HepG2 (cell line): Measurements from ENCODE around the gene ACSL3. TPM values are rescaled to one million over a fixed set of nuclear protein-coding genes. Genes with fewer than 3 reads are reported as not detected.

Source experiments
- ATAC-seq: fragments of 200-7000 bp; cut with Tn5 transposase; 3 replicates; pipeline ENCODE4 v1.9.1; 2020; ENCODE audit warnings: mild to moderate bottlenecking, moderate library complexity
- BruUV-seq: library from RNA; stranded (reverse); fragments of 400-500 nt; replicated peaks from 2 replicates; lab custom pipeline; 2021; lab: Mats Ljungman, UMichigan
- CTCF ChIA-PET: fragments of 300-600 bp; formaldehyde crosslinking; extraction: SDS; loops from one replicate; lab custom pipeline; 2021; ENCODE audit warnings: low total read pairs, inconsistent platforms, low intra/inter-chr PET ratio; lab: Yijun Ruan, JAX
- POLR2A ChIA-PET: fragments of 350-600 bp; sonication (Branson Sonifier 250); formaldehyde crosslinking; loops from one replicate; lab custom pipeline; 2020; ENCODE audit warnings: antibody characterized with exemption, inconsistent platforms; lab: Yijun Ruan, JAX
- DNase-seq: peaks from one replicate; pipeline ENCODE4 v3.0.0-alpha.2; 2015; ENCODE audit warnings: low spot score
- FAIRE-seq: peaks from 3 replicates; lab custom pipeline; 2011; peaks lifted over from hg19 to GRCh38; lab: Jason Lieb, UNC
- H2AFZ ChIP-seq: one replicate; pipeline ENCODE4 v1.6.1; 2011; ENCODE audit warnings: low read length, inconsistent platforms
- H3K27ac ChIP-seq: fragments of 300-600 bp; 3 replicates; pipeline ENCODE4 v1.8.0; 2011; ENCODE audit warnings: mixed run types, mild to moderate bottlenecking, mixed read lengths, low read length, inconsistent platforms; ENCODE audit not compliant: insufficient read depth; ENCODE audit errors: extremely low read length
- H3K27me3 ChIP-seq, 2 experiments: fragments of 200-600 bp in 1 of 2; 2 replicates in 1 of 2; 3 replicates in 1 of 2; pipeline versions ENCODE4 v1.6.0 to v1.8.0; 2011; ENCODE audit warnings: low read length in 2 of 2, mild to moderate bottlenecking in 2 of 2, moderate library complexity in 2 of 2, inconsistent platforms in 1 of 2; ENCODE audit not compliant: insufficient read depth in 2 of 2, control insufficient read depth in 1 of 2
- H3K36me3 ChIP-seq, 2 experiments: fragments of 200-600 bp in 1 of 2; replicated peaks in 1 of 2; 2 replicates in 1 of 2; 3 replicates in 1 of 2; pipeline versions ENCODE4 v1.5.1 to v1.8.0; 2011; ENCODE audit warnings: low read length in 2 of 2, inconsistent platforms in 1 of 2; ENCODE audit not compliant: insufficient read depth in 2 of 2, control insufficient read depth in 1 of 2
- H3K4me1 ChIP-seq: 2 replicates; pipeline ENCODE4 v1.5.1; 2012; ENCODE audit warnings: low read length, inconsistent platforms; ENCODE audit not compliant: insufficient read depth
- H3K4me2 ChIP-seq: 2 replicates; pipeline ENCODE4 v1.6.0; 2011; ENCODE audit warnings: low read depth, low read length, inconsistent platforms
- H3K4me3 ChIP-seq, 3 experiments: fragments of 200-600 bp in 1 of 3; sonication (generic), shearing (Covaris generic) in 1 of 3; replicated peaks in 1 of 3; 2 replicates each; pipeline ENCODE4 v1.5.1; 2011 to 2016; ENCODE audit warnings: low read length in 3 of 3, inconsistent platforms in 2 of 3, low read depth in 2 of 3, mild to moderate bottlenecking in 2 of 3, control low read depth in 1 of 3, mixed read lengths in 1 of 3; ENCODE audit not compliant: insufficient read depth in 1 of 3
- H3K79me2 ChIP-seq: one replicate; pipeline ENCODE4 v1.6.1; 2011; ENCODE audit warnings: low read length, inconsistent platforms; ENCODE audit not compliant: insufficient read depth
- H3K9ac ChIP-seq: 2 replicates; pipeline ENCODE4 v1.6.0; 2011; ENCODE audit warnings: mild to moderate bottlenecking, low read depth, low read length, inconsistent platforms; ENCODE audit not compliant: insufficient read depth
- H3K9me3 ChIP-seq: 2 replicates; pipeline ENCODE4 v1.5.1; 2012; ENCODE audit warnings: mild to moderate bottlenecking, low read length
- H4K20me1 ChIP-seq: 2 replicates; pipeline ENCODE4 v1.6.0; 2011; ENCODE audit warnings: inconsistent platforms, mild to moderate bottlenecking, low read length, moderate library complexity; ENCODE audit not compliant: insufficient read depth
- POLR2G ChIP-seq: fragments of 200-400 bp; formaldehyde crosslinking; IDR thresholded peaks from 2 replicates; pipeline ENCODE4 v1.6.1; 2018; ENCODE audit warnings: mild to moderate bottlenecking, low read depth, low read length, moderate library complexity
- SMAD3 ChIP-seq: sonication (generic); formaldehyde crosslinking; IDR thresholded peaks from 2 replicates; pipeline ENCODE4 v1.4.0; 2020; ENCODE audit warnings: missing genetic modification reagents
- SOX13 ChIP-seq, 3 experiments: fragments of 450-650 bp in 1 of 3; sonication (generic) in 1 of 3; formaldehyde crosslinking in 1 of 3; IDR thresholded peaks in 2 of 3; conservative IDR thresholded peaks in 1 of 3; 2 replicates each; pipeline versions ENCODE4 v1.5.0 to v1.6.1; 2016 to 2020; ENCODE audit warnings: antibody characterized with exemption in 1 of 3, mild to moderate bottlenecking in 1 of 3, missing compliant biosample characterization in 1 of 3, missing genetic modification reagents in 1 of 3, moderate library complexity in 1 of 3
- ZNF446 ChIP-seq: sonication (generic); formaldehyde crosslinking; IDR thresholded peaks from 2 replicates; pipeline ENCODE4 v1.5.0; 2020; ENCODE audit warnings: mild to moderate bottlenecking, missing genetic modification reagents
- ZNF770 ChIP-seq: sonication (generic); formaldehyde crosslinking; IDR thresholded peaks from 2 replicates; pipeline ENCODE4 v1.5.0; 2020; ENCODE audit warnings: mild to moderate bottlenecking, missing genetic modification reagents
- ZNF784 ChIP-seq: sonication (generic); formaldehyde crosslinking; IDR thresholded peaks from 2 replicates; pipeline ENCODE4 v1.5.1; 2020; ENCODE audit warnings: missing genetic modification reagents, mild to moderate bottlenecking, borderline replicate concordance
- WGBS: methylation state at CpG from one replicate; pipeline ENCODE4 v1.1.6; 2017; ENCODE audit warnings: low lambda C conversion rate; 5-methylcytosine and 5-hydroxymethylcytosine counted together
- in situ Hi-C: cut with HindIII; loops from 2 replicates; pipeline ENCODE4 v1.10.0; 2017; ENCODE audit warnings: low pct_unique_long_range_greater_than_20kb; ENCODE audit not compliant: extremely low pct_ligation_motif_present
- intact Hi-C: fragments of 100-400 bp; cut with micrococcal nuclease; formaldehyde crosslinking; loops from one replicate; pipeline ENCODE4 v1.10.0; 2022; ENCODE audit not compliant: unreplicated experiment
- polyA plus RNA-seq, 8 experiments: library from polyadenylated mRNA; depleted of rRNA in 3 of 8; stranded (reverse) in 7 of 8; unstranded in 1 of 8; fragments of >200 nt; fragmentation: Illumina TruSeq in 4 of 8; extraction: Trizol in 4 of 8; gene quantifications; 2 replicates each; pipeline versions ENCODE4 v1.2.1 to v1.2.3, GENCODE V29; 2011 to 2016; ENCODE audit warnings: low read depth in 4 of 8, missing spikeins in 1 of 8, mixed read lengths in 1 of 8; ENCODE audit not compliant: insufficient read depth in 1 of 8
- total RNA-seq, 5 experiments: library from RNA; depleted of rRNA; stranded (reverse); fragments of >200 nt; fragmentation: Illumina TruSeq; extraction: Trizol; gene quantifications; 2 replicates each; pipeline ENCODE4 v1.2.3, GENCODE V29; 2016; ENCODE audit warnings: low read depth in 1 of 5

The ACSL3 gene
- total and polyA plus RNA-seq, 2 of the 13 experiments (the other 11 are each of a cell fraction or from before 2014, with no cell fraction given): 305 to 365 TPM

GRCh38 chr2:222893716-222894115, 32.9 kb downstream of the ACSL3 start:
- FAIRE-seq: no peak
- ChIA-PET POLR2A (no interaction called here), CTCF (interaction anchor here (1.4 kb wide), 1 partner anchor 10 kb away, joined by 3 read pairs; no protein-coding TSS in a partner anchor)
- H3K4me3 ChIP-seq: no peak overlapping the region
- no peak overlapping the region for H3K27ac ChIP-seq
- no TSS peak for BruUV-seq
- intact Hi-C loops (no loop called here), in situ Hi-C loops (no loop called here)
- peak; percentile 92 for TF ChIP-seq ZNF770 (CRISPR knock-in tag)
- TF ChIP-seq POLR2G: 0 out of 2 replicates have a peak, but pooled peaks have one; percentile 5
- TF ChIP-seq ZNF784 (CRISPR knock-in tag): no peak
- DNase-seq: no peak
- H4K20me1 ChIP-seq: peaks cover 76% of the 10 kb centered on the region
- no peaks in the 10 kb centered on the region for H3K9me3 ChIP-seq
- H2AFZ ChIP-seq: no peak overlapping the region
- WGBS: 97% methylated on average over 4 of the region's 4 CpGs
- peaks cover 0 to 20% of the 10 kb centered on the region in 2 experiments; a peak in 3 of 5 replicates for H3K36me3 ChIP-seq
- ATAC-seq: peak; percentile 26; the same call in 1 of the 3 replicates
- peaks cover 77% of the 10 kb centered on the region for H3K79me2 ChIP-seq
- no peak overlapping the region for H3K4me2 ChIP-seq
- H3K27me3 ChIP-seq: no peaks in the 10 kb centered on the region
- no peak overlapping the region for H3K9ac ChIP-seq
- peaks cover 77% of the 10 kb centered on the region for H3K4me1 ChIP-seq

GRCh38 chr2:222895144-222895543, 34.3 kb downstream of the ACSL3 start:
- no peak for FAIRE-seq
- TF ChIP-seq SOX13 (IDR thresholded peaks at IDR 0.05): no peak
- TF ChIP-seq SOX13 (CRISPR knock-in tag; conservative IDR thresholded peaks at IDR 0.05 in 1 of 2, IDR thresholded peaks at IDR 0.05 in 1 of 2): 0 out of 4 replicates have a peak, but pooled peaks of 1 of the 2 experiments have one; percentile 16
- TF ChIP-seq ZNF446 (CRISPR knock-in tag): no peak
- TF ChIP-seq SMAD3 (CRISPR knock-in tag): no peak
- BruUV-seq: no TSS peak
- H3K27me3 ChIP-seq: no peaks in the 10 kb centered on the region
- H2AFZ ChIP-seq: no peak overlapping the region
- WGBS: 14% methylated on average over 1 of the region's 1 CpG
- CTCF ChIA-PET: no interaction called here
- peak; percentile 50 for ATAC-seq
- no peak overlapping the region for H3K4me3 ChIP-seq
- H3K9me3 ChIP-seq: no peaks in the 10 kb centered on the region
- peak overlapping the region; percentile 3; the same call in 1 of the 2 replicates for H3K4me2 ChIP-seq
- POLR2A ChIA-PET: no interaction called here
- intact Hi-C loops: no loop called here
- H3K9ac ChIP-seq: no peak overlapping the region
- in situ Hi-C loops: no loop called here
- DNase-seq: no peak
- peaks cover 0 to 11% of the 10 kb centered on the region in 2 experiments; a peak in 3 of 5 replicates for H3K36me3 ChIP-seq
- H3K27ac ChIP-seq: no peak overlapping the region
- peaks cover 75% of the 10 kb centered on the region for H4K20me1 ChIP-seq
- peaks cover 77% of the 10 kb centered on the region for H3K4me1 ChIP-seq
- H3K79me2 ChIP-seq: peaks cover 77% of the 10 kb centered on the region
